Fibroblast of peridontal ligament (primary cell): ENCODE data around the gene ASB6.

ENCODE experiments used
- DNase-seq: peaks from one replicate; pipeline ENCODE4 v3.0.0-alpha.2; 2010; ENCODE audit errors: extremely low read depth

ASB6 gene

DNA sequence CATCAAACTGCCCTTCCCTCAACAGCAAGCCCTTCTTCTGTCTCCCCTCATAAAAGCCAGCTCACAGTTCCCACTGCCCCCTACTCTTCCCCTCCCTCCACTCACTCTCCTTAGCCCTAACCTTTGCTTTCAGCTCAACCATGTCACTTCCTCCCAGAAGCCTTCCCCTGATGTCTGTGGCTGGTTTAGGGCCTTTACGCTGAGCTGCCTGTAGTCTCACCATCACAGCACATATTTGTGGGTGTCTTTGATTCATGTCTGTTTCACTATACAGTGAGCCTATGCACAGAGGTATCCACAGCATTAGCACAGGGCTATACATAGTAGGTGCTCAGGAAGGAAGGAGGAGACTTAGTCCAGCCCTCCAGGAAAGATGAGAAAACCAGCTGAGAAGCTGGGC, 55.7 kb downstream of the ASB6 start:
- DNase-seq = no peak

DNA sequence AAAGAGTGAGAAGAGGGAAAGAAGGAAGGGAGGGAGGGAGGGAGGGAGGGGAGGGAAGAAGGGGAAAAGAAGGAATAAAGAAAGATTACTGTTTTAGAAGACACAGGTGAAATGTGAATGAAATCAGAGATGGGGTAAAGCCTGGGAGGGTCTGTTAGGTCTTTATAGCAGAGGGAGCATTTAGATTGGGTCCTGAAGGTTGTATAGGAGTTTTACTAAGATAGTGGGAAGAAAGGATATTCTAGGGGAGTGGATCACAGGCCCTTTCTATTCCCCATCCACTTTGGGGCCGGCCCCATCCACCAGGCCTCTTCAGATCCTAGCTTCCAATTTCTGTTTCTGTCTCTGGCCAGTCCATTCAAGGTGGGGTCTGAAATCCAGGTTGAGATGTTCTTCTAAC, 56.6 kb downstream of the ASB6 start:
- no peak for DNase-seq
